ENCODE measurements around the gene SFT2D3.

GRCh38 chr2:127670055-127670956 is 31.0 kb upstream of the SFT2D3 start:
- TF ChIP-seq, protein P1, sequence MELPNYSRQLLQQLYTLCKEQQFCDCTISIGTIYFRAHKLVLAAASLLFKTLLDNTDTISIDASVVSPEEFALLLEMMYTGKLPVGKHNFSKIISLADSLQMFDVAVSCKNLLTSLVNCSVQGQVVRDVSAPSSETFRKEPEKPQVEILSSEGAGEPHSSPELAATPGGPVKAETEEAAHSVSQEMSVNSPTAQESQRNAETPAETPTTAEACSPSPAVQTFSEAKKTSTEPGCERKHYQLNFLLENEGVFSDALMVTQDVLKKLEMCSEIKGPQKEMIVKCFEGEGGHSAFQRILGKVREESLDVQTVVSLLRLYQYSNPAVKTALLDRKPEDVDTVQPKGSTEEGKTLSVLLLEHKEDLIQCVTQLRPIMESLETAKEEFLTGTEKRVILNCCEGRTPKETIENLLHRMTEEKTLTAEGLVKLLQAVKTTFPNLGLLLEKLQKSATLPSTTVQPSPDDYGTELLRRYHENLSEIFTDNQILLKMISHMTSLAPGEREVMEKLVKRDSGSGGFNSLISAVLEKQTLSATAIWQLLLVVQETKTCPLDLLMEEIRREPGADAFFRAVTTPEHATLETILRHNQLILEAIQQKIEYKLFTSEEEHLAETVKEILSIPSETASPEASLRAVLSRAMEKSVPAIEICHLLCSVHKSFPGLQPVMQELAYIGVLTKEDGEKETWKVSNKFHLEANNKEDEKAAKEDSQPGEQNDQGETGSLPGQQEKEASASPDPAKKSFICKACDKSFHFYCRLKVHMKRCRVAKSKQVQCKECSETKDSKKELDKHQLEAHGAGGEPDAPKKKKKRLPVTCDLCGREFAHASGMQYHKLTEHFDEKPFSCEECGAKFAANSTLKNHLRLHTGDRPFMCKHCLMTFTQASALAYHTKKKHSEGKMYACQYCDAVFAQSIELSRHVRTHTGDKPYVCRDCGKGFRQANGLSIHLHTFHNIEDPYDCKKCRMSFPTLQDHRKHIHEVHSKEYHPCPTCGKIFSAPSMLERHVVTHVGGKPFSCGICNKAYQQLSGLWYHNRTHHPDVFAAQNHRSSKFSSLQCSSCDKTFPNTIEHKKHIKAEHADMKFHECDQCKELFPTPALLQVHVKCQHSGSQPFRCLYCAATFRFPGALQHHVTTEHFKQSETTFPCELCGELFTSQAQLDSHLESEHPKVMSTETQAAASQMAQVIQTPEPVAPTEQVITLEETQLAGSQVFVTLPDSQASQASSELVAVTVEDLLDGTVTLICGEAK (IDR thresholded peaks at IDR 0.05): no peak
- TF ChIP-seq, protein P1 (CRISPR knock-in tag; IDR thresholded peaks at IDR 0.05): no peak
- no peak for TF ChIP-seq ZNF766 (CRISPR knock-in tag; IDR thresholded peaks at IDR 0.05; ENCODE audit: borderline replicate concordance)
- no peak for TF ChIP-seq CTCF (CRISPR knock-in tag; IDR thresholded peaks at IDR 0.05)
- no peak for TF ChIP-seq NR2C2 (CRISPR knock-in tag; IDR thresholded peaks at IDR 0.05; ENCODE audit: borderline replicate concordance)
- TF ChIP-seq HIVEP1 (CRISPR knock-in tag; IDR thresholded peaks at IDR 0.05): no peak
- no peak for TF ChIP-seq ZBTB8A (CRISPR knock-in tag; IDR thresholded peaks at IDR 0.05; ENCODE audit: borderline replicate concordance, low read depth)
- TF ChIP-seq POLR2A (IDR thresholded peaks at IDR 0.05; ENCODE audit: insufficient read depth in 1 of 2, low read depth in 2 of 2, low read length in 2 of 2): no peak
- TF ChIP-seq PHB2 (IDR thresholded peaks at IDR 0.05; ENCODE audit: partially characterized antibody): no peak
- no peak for TF ChIP-seq ZNF20 (CRISPR knock-in tag; IDR thresholded peaks at IDR 0.05)
- TF ChIP-seq ZNF335 (CRISPR knock-in tag; IDR thresholded peaks at IDR 0.05): no peak
- TF ChIP-seq EZH2 (conservative IDR thresholded peaks at IDR 0.05; ENCODE audit: low read depth, low read length): no peak
- no peak for TF ChIP-seq ZFP82 (CRISPR knock-in tag; IDR thresholded peaks at IDR 0.05; ENCODE audit: borderline replicate concordance)
- no peak for TF ChIP-seq NFYB (CRISPR knock-in tag; IDR thresholded peaks at IDR 0.05)

All from HepG2 (cell line).